Stimulated activated naive CD8-positive, alpha-beta T cell treated with anti-CD3 and anti-CD28 coated beads, Interleukin-15, Interleukin-2, amounts not matched to agents 100 ng/mL and 50 ng/mL, for 24 hours (primary cell): ENCODE results near the gene STX18.
A peak's percentile ranks its signal among the peaks of the same experiment; 100 is the strongest.

Source experiments
- H3K27ac Mint-ChIP-seq: one replicate; pipeline ENCODE4 v1.8.0; 2021; ENCODE audit warnings: mild to moderate bottlenecking, mixed read lengths
- H3K27me3 Mint-ChIP-seq: one replicate; pipeline ENCODE4 v1.8.0; 2021; ENCODE audit warnings: mixed read lengths
- H3K36me3 Mint-ChIP-seq: one replicate; pipeline ENCODE4 v1.8.0; 2021; ENCODE audit warnings: low read depth, mixed read lengths
- H3K4me1 Mint-ChIP-seq: one replicate; pipeline ENCODE4 v1.8.0; 2021; ENCODE audit warnings: low read depth, mixed read lengths
- H3K4me3 Mint-ChIP-seq: one replicate; pipeline ENCODE4 v1.8.0; 2021; ENCODE audit warnings: mild to moderate bottlenecking, mixed read lengths
- H3K9me3 Mint-ChIP-seq: one replicate; pipeline ENCODE4 v1.8.0; 2021; ENCODE audit warnings: mixed read lengths

Gene STX18

DNA sequence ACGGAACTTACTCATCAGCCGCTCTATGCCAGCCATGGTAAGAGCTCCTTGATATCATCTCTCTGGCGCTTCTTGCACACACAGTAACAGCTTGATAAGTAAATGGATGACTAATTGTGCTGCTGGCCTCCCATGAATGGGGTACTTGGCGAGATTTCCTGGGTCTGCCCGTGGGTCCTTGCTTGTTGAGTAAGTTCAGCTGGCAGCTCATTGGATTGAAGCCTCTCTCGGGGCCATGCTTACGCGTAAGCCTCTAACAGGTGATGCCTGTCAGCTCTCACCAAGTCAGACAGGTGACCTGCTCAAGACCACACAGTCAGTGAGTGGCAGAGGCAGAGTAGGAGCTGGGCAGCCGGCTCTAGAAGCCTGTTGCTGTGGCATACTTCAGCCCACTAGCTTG, 147.2 kb downstream of the STX18 start:
- H3K9me3 Mint-ChIP-seq = no peaks in the 10 kb centered on the region
- no peak overlapping the region for H3K4me3 Mint-ChIP-seq
- no peaks in the 10 kb centered on the region for H3K27me3 Mint-ChIP-seq
- no peaks in the 10 kb centered on the region for H3K36me3 Mint-ChIP-seq
- no peak overlapping the region for H3K27ac Mint-ChIP-seq
- H3K4me1 Mint-ChIP-seq = no peaks in the 10 kb centered on the region

DNA sequence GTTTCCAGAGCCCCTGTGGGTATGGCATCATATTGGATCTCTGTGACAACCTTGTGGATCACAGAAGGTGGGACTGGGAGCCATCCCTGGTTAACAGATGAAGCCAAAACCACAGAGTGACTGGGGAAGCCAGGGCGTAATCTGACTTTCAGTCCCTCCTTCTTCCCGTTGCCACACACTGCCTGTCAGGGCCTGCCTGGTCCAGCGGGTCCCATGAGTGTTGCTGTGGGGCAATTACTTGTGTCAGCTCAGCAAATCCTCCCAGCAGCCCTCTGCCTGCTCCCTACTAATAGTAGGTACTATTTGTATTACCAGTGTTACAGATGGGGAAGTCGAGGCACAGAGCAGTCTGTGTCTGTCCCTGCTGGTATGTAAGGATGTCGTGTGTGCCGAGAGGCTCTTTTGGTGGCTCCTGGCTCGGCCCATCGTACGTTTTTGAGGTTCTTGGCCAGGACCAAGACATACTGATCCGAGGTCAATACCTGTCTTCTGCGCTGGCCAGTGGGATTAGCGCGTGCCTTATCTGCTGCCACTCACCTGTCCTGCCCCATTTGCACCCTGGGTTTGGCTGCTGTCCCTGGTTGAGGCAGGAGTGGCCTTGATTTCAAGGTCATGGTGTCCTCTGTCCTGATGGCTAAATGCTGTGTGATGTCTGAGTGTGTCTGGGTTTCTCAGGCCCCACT, 149.2 kb downstream of the STX18 start:
- Mint-ChIP-seq H3K27me3 (peaks cover 5% of the 10 kb centered on the region), H3K4me1 (peaks cover 6% of the 10 kb centered on the region), H3K27ac (no peak overlapping the region), H3K4me3 (no peak overlapping the region), H3K36me3 (no peaks in the 10 kb centered on the region), H3K9me3 (no peaks in the 10 kb centered on the region)

DNA sequence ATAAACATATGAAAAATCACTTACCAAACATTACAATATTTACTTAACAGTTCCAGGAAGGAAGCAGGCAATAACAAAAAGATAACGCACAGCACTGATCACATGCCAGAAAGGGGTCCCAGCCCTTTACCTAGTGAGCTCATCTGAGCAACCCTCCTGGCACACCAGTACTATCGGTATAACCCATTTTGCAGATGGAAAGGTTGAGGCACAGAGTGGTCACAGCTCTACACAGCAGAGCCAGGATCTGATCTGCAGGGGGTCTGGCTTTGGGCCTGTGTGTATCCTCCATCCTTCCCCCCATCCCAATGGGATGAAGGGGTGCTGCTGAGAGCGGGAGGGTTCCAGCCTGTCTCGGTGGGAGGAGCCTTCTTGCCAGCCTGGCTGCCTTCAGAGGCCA, 150.0 kb downstream of the STX18 start:
- Mint-ChIP-seq H3K4me1 (peaks cover 6% of the 10 kb centered on the region), H3K4me3 (no peak overlapping the region), H3K36me3 (no peaks in the 10 kb centered on the region), H3K27ac (no peak overlapping the region), H3K27me3 (peaks cover 5% of the 10 kb centered on the region), H3K9me3 (no peaks in the 10 kb centered on the region)

DNA sequence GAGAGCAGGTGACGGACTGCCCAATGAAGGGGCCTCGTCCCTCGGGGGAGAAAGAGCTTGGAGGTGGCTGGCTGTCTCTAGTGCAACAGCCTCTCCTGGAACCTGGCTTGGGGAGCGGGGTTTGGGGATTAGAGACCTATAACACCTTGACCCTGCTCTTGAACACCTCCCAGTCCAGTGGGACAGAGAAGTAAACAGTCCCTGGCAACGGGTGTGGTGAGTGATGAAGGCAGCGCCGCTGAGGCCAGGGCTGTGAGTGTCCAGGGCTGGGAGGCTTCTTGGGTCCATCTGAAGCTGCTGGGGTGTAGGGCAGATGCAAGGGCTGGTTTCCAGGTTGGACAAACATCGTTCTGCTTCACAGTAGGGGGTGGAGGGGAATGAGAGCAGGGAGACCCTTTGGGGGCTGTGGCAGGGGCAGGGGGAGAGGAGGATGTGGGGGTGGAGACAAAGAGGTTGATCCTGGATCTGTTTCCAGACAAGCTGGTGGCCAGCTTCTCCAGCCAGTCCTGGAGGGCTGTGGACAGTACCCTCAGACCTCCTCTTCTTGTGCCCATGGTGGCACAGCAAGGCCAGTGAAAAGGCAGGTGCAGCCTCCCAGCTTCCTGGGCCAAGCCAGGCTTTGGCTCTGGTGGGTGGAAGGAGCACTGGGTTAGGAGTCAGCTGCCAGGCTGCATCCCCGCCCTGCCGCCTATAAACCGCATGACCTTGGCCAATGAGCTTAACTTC, 151.2 kb downstream of the STX18 start:
- Mint-ChIP-seq H3K36me3 (no peaks in the 10 kb centered on the region), H3K4me1 (peaks cover 11% of the 10 kb centered on the region), H3K4me3 (no peak overlapping the region), H3K27me3 (peaks cover 8% of the 10 kb centered on the region), H3K27ac (no peak overlapping the region), H3K9me3 (no peaks in the 10 kb centered on the region)

DNA sequence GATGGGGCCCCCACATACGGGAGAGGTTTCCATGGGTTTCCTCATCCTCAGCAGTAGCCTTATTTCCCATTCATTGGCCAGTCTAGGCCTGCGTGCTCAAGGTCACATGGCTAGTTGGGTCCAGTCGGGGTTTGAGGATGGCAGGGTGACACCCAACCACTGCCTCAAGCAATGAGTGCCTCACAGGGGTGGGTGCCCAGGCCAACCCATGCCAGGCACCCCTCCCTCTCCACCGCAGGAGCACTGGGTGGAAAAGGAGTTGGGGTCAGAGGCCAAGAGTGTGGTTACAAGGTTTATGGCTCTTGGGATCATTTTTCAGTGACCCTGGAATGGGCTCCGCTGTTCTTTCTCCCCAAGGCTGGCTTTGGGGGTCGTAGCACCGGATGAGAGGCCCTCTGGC, 151.8 kb downstream of the STX18 start:
- Mint-ChIP-seq H3K27me3 (peaks cover 9% of the 10 kb centered on the region), H3K36me3 (no peaks in the 10 kb centered on the region), H3K4me1 (peaks cover 12% of the 10 kb centered on the region), H3K9me3 (no peaks in the 10 kb centered on the region), H3K27ac (no peak overlapping the region), H3K4me3 (no peak overlapping the region)

DNA sequence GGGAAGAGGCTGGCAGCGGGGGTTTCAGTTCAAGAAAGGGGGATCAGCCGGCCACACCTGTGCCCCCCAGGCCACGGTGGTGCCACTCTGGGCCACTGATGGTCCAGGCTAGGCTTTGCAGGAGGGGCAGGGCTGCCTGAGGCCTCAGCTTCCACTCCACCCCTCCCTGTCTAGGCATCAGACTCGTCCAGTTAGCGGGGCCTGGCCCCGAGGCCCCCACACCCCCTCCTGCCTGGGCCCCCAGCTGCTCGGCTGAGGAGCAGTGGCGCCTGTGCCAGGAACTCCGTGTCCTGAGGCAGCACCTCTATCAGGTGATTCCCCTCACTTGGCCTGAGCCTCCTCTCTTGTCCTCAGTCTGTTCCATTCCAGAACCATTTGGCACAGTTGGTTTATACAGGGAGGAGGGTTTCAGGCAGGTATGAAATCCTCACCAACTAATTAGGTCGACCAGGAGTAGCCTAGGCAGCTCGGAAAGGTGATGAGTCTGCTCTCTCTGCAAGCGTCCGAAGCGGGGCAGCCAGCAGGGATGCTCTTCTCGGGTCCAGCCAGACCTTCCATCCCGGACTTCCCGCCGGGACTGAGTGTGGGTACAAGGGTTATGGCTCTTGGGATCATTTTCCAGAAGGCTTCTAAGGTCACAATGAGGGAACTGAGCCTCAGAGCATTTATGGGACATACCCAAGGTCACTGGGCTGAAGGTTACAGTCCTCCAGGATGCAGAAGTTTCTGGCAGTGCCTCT, 152.8 kb downstream of the STX18 start:
- no peak overlapping the region for H3K4me3 Mint-ChIP-seq
- no peak overlapping the region for H3K27ac Mint-ChIP-seq
- peaks cover 18% of the 10 kb centered on the region for H3K27me3 Mint-ChIP-seq
- no peaks in the 10 kb centered on the region for H3K36me3 Mint-ChIP-seq
- H3K4me1 Mint-ChIP-seq = peaks cover 16% of the 10 kb centered on the region
- H3K9me3 Mint-ChIP-seq = no peaks in the 10 kb centered on the region

DNA sequence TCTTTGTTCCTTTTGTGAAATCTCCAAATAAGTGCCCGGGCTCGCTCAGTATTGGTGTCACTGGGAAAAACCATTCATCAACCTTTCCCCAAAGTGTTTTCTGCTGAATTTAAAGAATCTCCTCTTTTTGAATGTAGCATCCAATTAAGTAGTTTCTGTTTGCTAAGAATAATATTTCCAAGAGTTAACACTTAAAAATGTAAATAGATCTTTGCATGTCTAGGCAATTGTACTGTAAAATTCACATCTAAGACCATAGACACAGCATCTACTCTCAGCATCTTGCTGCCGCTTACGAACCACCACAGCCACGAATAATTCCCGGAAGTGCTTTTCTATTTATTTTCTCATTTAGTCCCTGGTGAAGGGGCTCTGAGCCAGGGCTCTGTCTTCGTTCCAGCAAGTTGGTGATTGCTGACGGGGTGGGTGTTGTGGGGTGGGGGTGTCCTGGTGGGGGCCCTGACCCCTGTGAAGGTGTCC, 153.5 kb downstream of the STX18 start:
- Mint-ChIP-seq H3K4me1 (peaks cover 17% of the 10 kb centered on the region), H3K4me3 (peak overlapping the region; percentile 74), H3K9me3 (no peaks in the 10 kb centered on the region), H3K27ac (no peak overlapping the region), H3K27me3 (peaks cover 22% of the 10 kb centered on the region), H3K36me3 (no peaks in the 10 kb centered on the region)

DNA sequence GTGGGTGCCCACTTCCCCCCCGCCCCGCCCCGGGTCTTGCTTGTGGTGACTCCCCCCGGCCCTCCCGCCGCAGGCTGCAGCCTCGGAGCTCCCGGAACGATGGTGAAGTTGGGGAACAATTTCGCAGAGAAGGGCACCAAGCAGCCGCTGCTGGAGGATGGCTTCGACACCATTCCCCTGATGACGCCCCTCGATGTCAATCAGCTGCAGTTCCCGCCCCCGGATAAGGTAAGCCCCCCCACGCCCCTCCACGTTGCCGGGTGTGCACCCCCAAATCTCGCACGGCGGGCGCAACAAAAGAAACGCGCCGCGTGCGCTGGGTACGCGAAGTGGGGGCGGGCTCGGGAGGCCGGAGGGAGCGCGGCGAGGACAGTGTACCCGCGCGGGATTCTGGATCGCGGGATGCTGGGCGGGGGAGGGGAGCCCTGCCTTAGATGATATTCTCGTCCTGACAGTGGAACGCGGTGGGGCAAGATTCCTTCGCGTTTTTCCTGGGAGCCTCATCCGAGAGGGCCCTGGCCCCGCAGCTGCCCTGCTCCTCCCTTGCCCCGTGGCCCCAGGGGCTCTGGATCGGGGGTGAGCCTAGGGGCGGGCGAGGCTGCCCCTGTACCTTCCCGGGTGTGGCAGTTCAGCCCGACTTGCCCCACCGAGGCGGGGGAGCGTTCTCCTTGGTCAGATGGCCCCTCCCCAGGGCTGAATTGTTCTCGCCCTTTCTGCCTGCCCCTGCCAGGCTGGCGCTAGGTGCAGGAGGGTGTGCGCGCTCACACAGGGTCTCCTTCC, 154.1 kb downstream of the STX18 start:
- H3K4me3 Mint-ChIP-seq = peak overlapping the region; percentile 74
- no peaks in the 10 kb centered on the region for H3K36me3 Mint-ChIP-seq
- H3K27ac Mint-ChIP-seq = no peak overlapping the region
- peaks cover 18% of the 10 kb centered on the region for H3K4me1 Mint-ChIP-seq
- peaks cover 23% of the 10 kb centered on the region for H3K27me3 Mint-ChIP-seq
- H3K9me3 Mint-ChIP-seq = no peaks in the 10 kb centered on the region

DNA sequence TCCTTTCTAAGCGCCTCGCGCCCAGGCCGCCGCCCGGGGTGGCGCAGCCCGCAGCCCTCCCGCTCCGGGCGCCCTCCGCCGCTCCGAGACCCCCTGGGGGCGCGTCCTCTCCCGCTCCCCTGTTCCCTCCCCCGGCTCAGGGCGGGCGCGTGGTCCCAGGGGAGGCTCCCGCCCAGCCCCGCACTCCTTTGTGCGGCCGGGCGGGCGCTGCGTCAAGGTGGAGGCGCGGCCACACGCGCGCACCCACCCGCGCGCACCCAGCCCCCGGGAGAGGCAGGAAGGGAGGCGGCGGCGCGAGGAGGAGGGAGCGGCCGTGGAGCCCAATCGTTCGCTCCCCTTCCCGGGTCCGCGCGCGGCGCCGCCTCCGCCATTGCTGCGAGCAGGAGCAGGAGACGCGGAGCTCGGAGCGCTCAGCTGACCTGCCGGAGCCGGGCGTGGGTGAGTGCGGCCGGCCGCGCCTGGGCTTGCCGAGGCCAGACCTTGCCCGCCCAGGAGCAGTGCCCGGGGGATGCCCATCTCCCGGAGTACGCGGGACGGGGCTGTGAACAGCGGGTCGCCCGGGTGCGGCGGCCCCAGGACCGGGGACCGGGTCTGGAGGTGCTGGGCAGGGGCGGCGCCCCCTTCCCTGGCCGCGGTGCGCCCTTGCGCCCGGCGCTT, 155.0 kb downstream of the STX18 start, which contains the start of gene NSG1:
Gene NSG1 (plus strand): TSS at position 367 of the 657 bp plus-strand sequence. CDS start 528 bp downstream, outside the sequence.
- Mint-ChIP-seq H3K36me3 (no peaks in the 10 kb centered on the region), H3K4me1 (peaks cover 18% of the 10 kb centered on the region), H3K4me3 (peak within 1 kb of the TSS; percentile 79), H3K27me3 (peaks cover 23% of the 10 kb centered on the region), H3K27ac (no peak within 1 kb of the TSS), H3K9me3 (no peaks in the 10 kb centered on the region)

DNA sequence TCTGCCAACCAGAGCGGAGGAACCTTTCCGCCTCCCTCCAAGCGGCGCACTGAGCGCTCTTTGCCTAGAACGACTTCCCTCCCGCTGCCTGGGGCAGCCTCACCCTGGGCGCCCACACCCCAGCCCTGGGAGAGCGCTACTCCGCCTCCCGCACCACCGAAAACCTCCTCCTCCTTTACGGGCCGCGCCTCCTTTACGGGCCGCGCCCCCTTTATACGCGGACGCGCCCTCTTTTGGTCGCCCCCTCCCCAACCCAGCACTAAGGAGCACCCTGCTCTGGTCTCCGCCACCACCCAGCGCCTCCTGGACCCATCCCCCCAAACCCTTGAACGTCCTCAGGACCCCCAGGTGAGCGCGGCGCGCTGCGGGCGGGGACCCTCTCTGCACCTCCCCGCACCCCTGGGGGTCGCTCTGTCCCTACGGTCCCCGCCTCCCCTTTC, 155.5 kb downstream of the STX18 start:
- H3K27me3 Mint-ChIP-seq = peaks cover 23% of the 10 kb centered on the region
- H3K4me1 Mint-ChIP-seq = peaks cover 18% of the 10 kb centered on the region
- H3K4me3 Mint-ChIP-seq = peak overlapping the region; percentile 79
- H3K9me3 Mint-ChIP-seq = no peaks in the 10 kb centered on the region
- H3K36me3 Mint-ChIP-seq = no peaks in the 10 kb centered on the region
- H3K27ac Mint-ChIP-seq = no peak overlapping the region

DNA sequence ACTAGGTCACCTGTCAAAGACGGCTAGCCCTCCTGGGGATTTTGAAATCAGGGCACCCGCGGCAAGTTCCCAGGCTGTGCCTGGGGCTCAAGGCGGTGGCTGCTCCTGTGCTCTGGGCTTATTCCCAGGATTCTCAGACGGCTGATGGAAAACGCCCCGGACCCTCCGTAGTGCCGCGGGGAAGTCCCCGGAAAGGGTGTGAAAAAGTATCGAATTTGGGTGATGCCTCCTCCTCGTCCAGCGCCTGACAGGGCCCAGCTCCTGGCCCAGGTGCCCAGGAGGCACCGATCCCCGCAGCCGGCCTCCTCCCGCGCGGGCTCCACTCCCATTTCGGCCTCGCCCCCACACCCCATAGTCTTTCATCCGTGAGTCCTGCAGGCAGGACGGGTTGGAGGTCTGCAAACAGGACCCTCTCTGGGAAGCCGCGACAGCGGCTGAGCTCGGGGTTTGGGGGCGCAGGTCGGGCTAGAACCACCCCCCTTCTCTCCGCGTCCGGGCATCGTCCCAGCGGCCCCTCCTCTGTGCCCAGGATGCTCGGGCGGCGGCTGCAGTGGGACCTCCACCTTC, 156.0 kb downstream of the STX18 start:
- Mint-ChIP-seq H3K4me1 (peaks cover 18% of the 10 kb centered on the region), H3K4me3 (peak overlapping the region; percentile 79), H3K27ac (no peak overlapping the region), H3K27me3 (peaks cover 23% of the 10 kb centered on the region), H3K36me3 (no peaks in the 10 kb centered on the region), H3K9me3 (no peaks in the 10 kb centered on the region)

DNA sequence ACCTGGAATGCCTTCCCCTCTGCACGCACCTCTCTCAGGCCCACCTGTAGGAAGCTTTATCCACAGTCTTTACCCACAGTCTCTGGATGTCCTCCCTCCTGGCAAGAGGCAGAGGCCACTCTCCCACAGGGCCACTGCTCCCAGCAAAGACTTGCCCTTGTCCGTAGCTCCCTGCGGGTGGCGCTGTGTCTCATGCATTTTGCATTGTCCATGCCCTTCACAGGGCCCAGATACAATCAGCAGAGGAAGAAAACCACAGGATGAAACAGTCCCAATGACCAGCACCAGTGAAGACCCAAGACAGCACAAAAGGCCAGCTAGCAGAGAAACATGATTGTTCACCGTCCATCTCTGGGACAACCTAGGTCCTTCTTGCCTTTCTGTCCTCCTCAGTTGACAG, 157.0 kb downstream of the STX18 start:
- H3K27me3 Mint-ChIP-seq = peaks cover 23% of the 10 kb centered on the region
- H3K4me1 Mint-ChIP-seq = peaks cover 18% of the 10 kb centered on the region
- no peaks in the 10 kb centered on the region for H3K36me3 Mint-ChIP-seq
- no peak overlapping the region for H3K27ac Mint-ChIP-seq
- no peak overlapping the region for H3K4me3 Mint-ChIP-seq
- no peaks in the 10 kb centered on the region for H3K9me3 Mint-ChIP-seq

DNA sequence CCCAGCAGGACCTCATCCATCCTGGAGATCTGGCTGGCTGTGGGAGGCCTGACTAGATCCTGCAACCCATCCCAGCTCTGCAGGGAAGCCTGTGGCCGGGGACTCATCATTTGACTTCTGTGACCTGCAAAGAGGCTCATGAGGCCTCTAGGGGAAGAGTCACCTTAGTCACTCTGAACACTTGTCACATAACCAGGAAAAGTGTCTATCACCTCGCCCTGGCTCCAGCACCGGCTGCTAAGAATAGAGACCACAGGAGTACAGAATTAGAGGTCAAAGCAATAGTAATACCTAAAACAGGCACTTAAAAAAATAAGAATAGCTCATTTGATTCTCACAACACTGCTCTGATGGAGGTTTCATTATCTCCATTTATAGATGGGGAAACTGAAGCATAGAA, 158.8 kb downstream of the STX18 start:
- Mint-ChIP-seq H3K4me3 (no peak overlapping the region), H3K27me3 (peaks cover 22% of the 10 kb centered on the region), H3K27ac (no peak overlapping the region), H3K4me1 (peaks cover 14% of the 10 kb centered on the region), H3K36me3 (no peaks in the 10 kb centered on the region), H3K9me3 (no peaks in the 10 kb centered on the region)
